ENCODE results near the gene TPCN2.

TPCN2 gene

DNA sequence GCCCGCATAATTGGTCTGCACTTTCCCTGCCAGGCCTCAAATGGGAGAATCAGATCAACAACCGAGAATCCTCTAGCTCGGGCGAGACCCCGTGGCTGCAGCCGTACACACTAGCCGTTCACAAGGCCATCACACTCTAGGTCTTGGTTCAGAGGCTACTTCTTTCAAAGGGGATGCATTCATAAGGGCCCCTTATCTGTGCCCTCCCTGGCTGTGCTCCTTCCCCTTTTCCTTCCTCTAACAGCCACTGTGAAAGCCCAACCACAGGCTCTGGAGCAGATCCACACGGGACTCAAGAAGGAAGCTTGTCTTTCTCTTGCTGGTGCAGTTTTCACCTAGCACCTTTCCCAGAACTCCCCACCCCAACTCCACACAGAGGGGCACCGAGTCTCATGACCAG lies 131.5 kb downstream of the TPCN2 start:
- Histone ChIP-seq H3K9ac (no peak overlapping the region), H3K27ac (no peak overlapping the region), H3K4me3 (IDR thresholded peaks at IDR 0.05; ENCODE audit: insufficient read depth, low read depth, low read length) (no peak overlapping the region), H2AFZ (ENCODE audit: low read depth) (no peak overlapping the region), H3K4me1 (ENCODE audit: low read depth, poor library complexity, severe bottlenecking) (no peaks in the 10 kb centered on the region), H3K36me3 (ENCODE audit: insufficient read depth) (no peaks in the 10 kb centered on the region), H4K20me1 (ENCODE audit: insufficient read depth) (no peaks in the 10 kb centered on the region), H3K27me3 (ENCODE audit: insufficient read depth, low read depth) (peaks cover 13% of the 10 kb centered on the region; the same call in 1 of the 2 replicates), H3K4me2 (no peak overlapping the region), H3K79me2 (ENCODE audit: insufficient read depth, low read depth) (no peaks in the 10 kb centered on the region)
- TF ChIP-seq, protein P1, sequence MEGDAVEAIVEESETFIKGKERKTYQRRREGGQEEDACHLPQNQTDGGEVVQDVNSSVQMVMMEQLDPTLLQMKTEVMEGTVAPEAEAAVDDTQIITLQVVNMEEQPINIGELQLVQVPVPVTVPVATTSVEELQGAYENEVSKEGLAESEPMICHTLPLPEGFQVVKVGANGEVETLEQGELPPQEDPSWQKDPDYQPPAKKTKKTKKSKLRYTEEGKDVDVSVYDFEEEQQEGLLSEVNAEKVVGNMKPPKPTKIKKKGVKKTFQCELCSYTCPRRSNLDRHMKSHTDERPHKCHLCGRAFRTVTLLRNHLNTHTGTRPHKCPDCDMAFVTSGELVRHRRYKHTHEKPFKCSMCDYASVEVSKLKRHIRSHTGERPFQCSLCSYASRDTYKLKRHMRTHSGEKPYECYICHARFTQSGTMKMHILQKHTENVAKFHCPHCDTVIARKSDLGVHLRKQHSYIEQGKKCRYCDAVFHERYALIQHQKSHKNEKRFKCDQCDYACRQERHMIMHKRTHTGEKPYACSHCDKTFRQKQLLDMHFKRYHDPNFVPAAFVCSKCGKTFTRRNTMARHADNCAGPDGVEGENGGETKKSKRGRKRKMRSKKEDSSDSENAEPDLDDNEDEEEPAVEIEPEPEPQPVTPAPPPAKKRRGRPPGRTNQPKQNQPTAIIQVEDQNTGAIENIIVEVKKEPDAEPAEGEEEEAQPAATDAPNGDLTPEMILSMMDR (conservative IDR thresholded peaks at IDR 0.05; ENCODE audit: low read depth, low read length): no peak

DNA sequence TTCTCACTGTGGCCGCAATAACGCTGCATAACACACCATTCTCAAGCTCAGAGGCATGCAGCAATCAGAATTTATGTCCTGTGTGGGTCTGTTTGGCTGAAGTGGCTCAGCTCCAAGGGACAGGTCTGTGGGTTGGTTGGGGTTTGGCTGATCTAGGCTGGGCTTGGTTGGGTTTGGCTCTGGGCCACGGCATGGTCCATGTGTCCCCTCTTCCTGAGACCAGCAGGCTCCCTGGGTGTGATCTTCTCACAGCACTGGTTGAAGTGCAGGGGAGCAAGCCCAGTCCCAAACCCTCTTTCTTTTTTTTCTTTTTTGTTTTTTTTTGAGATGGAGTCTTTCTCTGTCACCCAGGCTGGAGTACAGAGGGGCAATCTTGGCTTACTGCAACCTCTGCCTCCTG lies 132.0 kb downstream of the TPCN2 start:
- peaks cover 14% of the 10 kb centered on the region; the same call in 1 of the 2 replicates for H3K27me3 ChIP-seq (ENCODE audit: insufficient read depth, low read depth)
- H3K27ac ChIP-seq: no peak overlapping the region
- no peaks in the 10 kb centered on the region for H3K4me1 ChIP-seq (ENCODE audit: low read depth, poor library complexity, severe bottlenecking)
- no peak overlapping the region for H3K4me3 ChIP-seq (IDR thresholded peaks at IDR 0.05; ENCODE audit: insufficient read depth, low read depth, low read length)
- H3K9ac ChIP-seq: no peak overlapping the region
- no peaks in the 10 kb centered on the region for H3K79me2 ChIP-seq (ENCODE audit: insufficient read depth, low read depth)
- TF ChIP-seq, protein P1 (conservative IDR thresholded peaks at IDR 0.05; ENCODE audit: low read depth, low read length): no peak
- H3K4me2 ChIP-seq: no peak overlapping the region
- no peaks in the 10 kb centered on the region for H3K36me3 ChIP-seq (ENCODE audit: insufficient read depth)
- H2AFZ ChIP-seq (ENCODE audit: low read depth): no peak overlapping the region
- no peaks in the 10 kb centered on the region for H4K20me1 ChIP-seq (ENCODE audit: insufficient read depth)

DNA sequence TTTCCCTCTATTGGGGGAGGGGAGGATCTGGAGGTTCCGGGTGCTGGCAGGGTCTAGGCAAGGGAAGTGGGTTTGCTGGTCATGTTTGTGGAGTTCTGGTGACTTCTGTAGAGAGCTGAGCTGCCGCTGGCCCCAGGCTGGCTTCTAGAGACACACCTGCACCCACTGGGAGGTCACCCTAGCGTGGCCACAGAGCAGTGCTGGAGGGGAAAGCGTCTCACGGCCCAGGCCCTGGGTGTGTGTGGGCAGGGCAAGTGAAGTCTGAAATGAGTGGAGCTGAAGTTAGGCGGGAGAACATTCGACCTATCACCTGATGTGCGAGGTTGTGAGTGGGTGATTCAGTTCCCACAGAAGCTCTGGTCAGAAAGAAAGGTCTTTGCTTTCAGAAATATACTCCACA lies 134.9 kb downstream of the TPCN2 start:
- Histone ChIP-seq H3K4me2 (no peak overlapping the region), H4K20me1 (ENCODE audit: insufficient read depth) (no peaks in the 10 kb centered on the region), H3K27me3 (ENCODE audit: insufficient read depth, low read depth) (peaks cover 9% of the 10 kb centered on the region; the same call in 1 of the 2 replicates), H3K27ac (no peak overlapping the region), H3K4me1 (ENCODE audit: low read depth, poor library complexity, severe bottlenecking) (no peaks in the 10 kb centered on the region), H2AFZ (ENCODE audit: low read depth) (no peak overlapping the region), H3K79me2 (ENCODE audit: insufficient read depth, low read depth) (no peaks in the 10 kb centered on the region), H3K4me3 (IDR thresholded peaks at IDR 0.05; ENCODE audit: insufficient read depth, low read depth, low read length) (no peak overlapping the region), H3K9ac (no peak overlapping the region), H3K36me3 (ENCODE audit: insufficient read depth) (no peaks in the 10 kb centered on the region)
- TF ChIP-seq, protein P1 (conservative IDR thresholded peaks at IDR 0.05; ENCODE audit: low read depth, low read length): no peak

All from KMS-11 (cell line).